ENCODE results near the gene RBBP8NL. TPM values are rescaled to one million over a fixed set of nuclear protein-coding genes. Genes with fewer than 3 reads are reported as not detected.

The RBBP8NL gene
- total RNA-seq, 1 experiment from 2014 or later: not detected

GRCh38 chr20:62393830-62394229, 33.5 kb downstream of the RBBP8NL start:
- Histone ChIP-seq H3K4me1 (no peaks in the 10 kb centered on the region), H3K27me3 (no peaks in the 10 kb centered on the region), H3K4me3 (no peak overlapping the region), H3K27ac (no peak overlapping the region), H3K9me3 (replicated peaks) (no peaks in the 10 kb centered on the region), H3K36me3 (peaks cover 15% of the 10 kb centered on the region)
- DNase-seq: no peak

DNA sequence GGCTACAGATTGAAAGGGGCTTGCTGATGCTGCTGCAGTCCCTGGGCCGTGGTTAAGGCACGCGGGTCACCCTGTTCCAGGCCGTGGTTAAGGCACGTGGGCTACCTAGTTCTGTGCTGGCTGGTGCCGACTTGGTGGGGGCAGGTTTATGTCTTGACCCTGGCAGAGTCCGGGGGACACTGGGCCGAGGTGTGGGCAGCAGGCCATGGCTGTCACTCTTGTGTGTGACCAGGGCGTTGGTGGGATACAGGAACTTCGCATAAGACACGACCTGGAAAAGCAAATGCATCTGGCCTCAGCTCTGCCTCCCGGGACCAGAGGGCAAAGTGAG, 34.0 kb downstream of the RBBP8NL start:
- Histone ChIP-seq H3K4me3 (no peak overlapping the region), H3K9me3 (replicated peaks) (no peaks in the 10 kb centered on the region), H3K27me3 (no peaks in the 10 kb centered on the region), H3K36me3 (peaks cover 20% of the 10 kb centered on the region), H3K27ac (no peak overlapping the region), H3K4me1 (no peaks in the 10 kb centered on the region)
- DNase-seq: no peak

DNA sequence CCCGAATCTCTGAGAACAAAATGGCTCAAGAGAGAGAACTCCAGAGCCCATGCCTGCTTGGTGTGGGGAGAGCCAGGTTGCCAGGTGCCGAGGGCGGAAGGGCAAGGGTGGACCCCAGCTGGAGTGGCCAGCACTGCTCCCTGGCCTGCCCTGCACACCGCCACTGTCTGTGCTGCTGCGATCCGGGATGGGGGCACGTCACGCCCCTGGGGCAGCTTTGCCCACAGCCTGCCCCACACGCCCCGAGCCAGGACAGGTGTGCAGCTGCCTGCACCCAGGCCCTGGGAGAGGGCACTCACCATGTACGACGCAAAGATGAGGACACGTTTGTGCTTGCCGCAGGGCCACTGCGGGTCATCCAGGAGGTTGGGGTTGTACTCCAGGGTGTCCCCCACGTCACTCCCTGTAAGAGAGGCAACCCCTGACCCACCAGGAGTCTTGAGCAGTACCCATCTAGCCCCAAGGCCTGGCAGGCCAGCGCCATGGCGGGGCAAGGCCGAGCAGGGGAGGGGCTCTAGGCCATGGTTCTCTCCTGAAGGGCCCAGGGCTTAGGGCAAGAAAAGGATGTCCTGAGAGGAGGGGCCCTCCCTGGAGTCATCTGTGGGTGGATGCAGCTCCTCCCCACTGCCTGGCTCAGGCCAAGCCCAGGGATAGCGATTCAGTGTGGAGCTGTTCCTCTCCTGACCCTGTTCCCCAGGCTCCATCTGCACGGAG, 34.6 kb downstream of the RBBP8NL start:
- peaks cover 25% of the 10 kb centered on the region for H3K36me3 ChIP-seq
- no peak for DNase-seq

GRCh38 chr20:62392077-62392418, 35.3 kb downstream of the RBBP8NL start:
- peaks cover 30% of the 10 kb centered on the region for H3K36me3 ChIP-seq
- no peak overlapping the region for H3K27ac ChIP-seq
- H3K9me3 ChIP-seq (replicated peaks): no peaks in the 10 kb centered on the region
- H3K4me3 ChIP-seq: no peak overlapping the region
- 0 out of 2 replicates have a peak, but pooled peaks cover 2% of the 10 kb centered on the region for H3K4me1 ChIP-seq
- DNase-seq: no peak
- H3K27me3 ChIP-seq: no peaks in the 10 kb centered on the region

More for the DNA sequence above, 34.6 kb downstream of the RBBP8NL start:
- Histone ChIP-seq H3K9me3 (replicated peaks) (no peaks in the 10 kb centered on the region), H3K27ac (no peak overlapping the region), H3K4me3 (no peak overlapping the region), H3K4me1 (0 out of 2 replicates have a peak, but pooled peaks cover 2% of the 10 kb centered on the region), H3K27me3 (no peaks in the 10 kb centered on the region)

GRCh38 chr20:62391165-62392076, 35.9 kb downstream of the RBBP8NL start:
- Histone ChIP-seq H3K4me3 (no peak overlapping the region), H3K27me3 (no peaks in the 10 kb centered on the region), H3K9me3 (replicated peaks) (no peaks in the 10 kb centered on the region), H3K27ac (no peak overlapping the region), H3K4me1 (0 out of 2 replicates have a peak, but pooled peaks cover 2% of the 10 kb centered on the region), H3K36me3 (peaks cover 30% of the 10 kb centered on the region)
- no peak for DNase-seq

DNA sequence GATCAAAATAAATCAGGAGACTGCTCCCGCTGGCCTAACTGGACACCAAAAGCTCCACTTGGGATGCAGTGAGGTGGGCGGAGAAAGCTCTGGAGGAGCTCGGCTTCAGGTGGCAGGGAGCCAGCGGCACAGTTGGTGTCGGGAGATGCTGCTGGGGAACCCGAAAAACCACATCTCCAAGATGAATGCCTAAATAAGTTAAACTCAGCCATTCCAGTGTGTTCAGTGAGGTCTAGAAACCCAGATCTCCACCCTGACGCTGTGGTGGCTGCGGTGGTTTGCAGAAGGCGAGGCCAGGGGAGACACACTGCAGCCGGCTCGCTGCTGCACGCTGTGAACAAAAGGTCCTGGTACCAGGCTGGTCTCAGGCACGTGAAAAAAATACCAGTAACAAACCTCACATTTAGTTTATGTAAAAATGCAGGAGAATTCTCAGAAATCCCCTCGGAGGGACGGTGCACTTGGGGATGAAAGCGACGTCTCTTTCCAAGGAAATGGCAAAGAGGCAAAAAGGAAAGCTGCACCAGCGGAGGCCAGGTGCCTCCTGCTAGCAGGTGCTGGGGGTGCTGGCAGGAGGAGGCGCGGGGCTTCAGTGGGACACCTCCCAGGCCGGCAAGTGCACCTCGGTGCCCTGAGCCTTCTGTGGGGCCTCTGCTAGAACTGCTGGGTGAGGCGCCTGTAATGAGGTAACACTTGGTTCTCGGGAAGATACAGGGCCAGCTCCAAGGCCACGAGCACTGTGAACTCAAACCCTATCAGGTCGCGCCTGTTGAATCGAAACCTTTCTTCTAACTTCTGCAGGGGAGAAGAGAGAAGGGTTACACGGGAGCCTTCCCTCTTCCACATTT, 36.8 kb downstream of the RBBP8NL start:
- H3K36me3 ChIP-seq: peaks cover 31% of the 10 kb centered on the region
- no peak overlapping the region for H3K27ac ChIP-seq
- H3K4me3 ChIP-seq: no peak overlapping the region
- H3K4me1 ChIP-seq: 0 out of 2 replicates have a peak, but pooled peaks cover 5% of the 10 kb centered on the region
- no peaks in the 10 kb centered on the region for H3K9me3 ChIP-seq (replicated peaks)
- DNase-seq: no peak
- no peaks in the 10 kb centered on the region for H3K27me3 ChIP-seq

- Histone ChIP-seq H3K9me3 (replicated peaks) (no peaks in the 10 kb centered on the region), H3K27me3 (no peaks in the 10 kb centered on the region), H3K4me3 (no peak overlapping the region), H3K27ac (no peak overlapping the region), H3K4me1 (0 out of 2 replicates have a peak, but pooled peaks cover 5% of the 10 kb centered on the region), H3K36me3 (peaks cover 33% of the 10 kb centered on the region)
- no peak for DNase-seq
Observed at GRCh38 chr20:62389601-62390087, 37.7 kb downstream of the RBBP8NL start.

DNA sequence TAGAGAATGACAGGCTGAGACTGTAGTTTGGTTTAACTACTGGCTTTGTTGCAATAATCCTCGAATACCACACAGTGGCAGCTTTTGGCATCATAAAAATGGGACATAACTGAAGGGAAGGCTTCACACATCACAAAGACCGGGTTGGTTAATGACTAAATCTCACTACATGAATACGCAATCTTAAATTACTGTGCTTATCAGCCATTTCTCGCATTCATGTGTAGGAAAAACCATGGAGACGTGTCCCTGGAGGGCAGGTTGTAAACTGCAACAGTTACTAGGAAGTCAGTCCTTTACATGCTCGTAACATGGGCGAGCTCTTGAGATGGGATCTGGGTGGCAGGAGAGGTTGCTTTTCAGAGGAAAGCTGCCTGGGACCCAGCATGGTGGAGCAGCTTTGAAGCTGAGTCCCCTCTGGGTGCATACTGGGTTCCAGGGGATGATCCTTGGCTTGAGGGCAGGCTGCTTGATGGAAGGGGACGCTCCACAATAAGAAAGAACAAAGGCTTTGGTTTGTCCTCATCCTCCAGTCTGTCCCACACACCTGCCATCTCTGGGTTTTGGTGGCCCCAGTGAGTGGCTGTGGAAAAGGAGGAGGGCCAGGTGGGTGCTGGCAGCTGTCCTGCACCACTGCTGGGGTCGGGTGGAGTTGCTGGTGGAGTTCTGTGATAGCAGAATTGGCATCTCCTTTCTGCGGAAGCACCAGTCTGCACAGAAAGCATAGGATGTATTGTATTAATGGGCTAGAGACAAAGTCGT, 38.3 kb downstream of the RBBP8NL start:
- Histone ChIP-seq H3K27me3 (no peaks in the 10 kb centered on the region), H3K4me1 (0 out of 2 replicates have a peak, but pooled peaks cover 5% of the 10 kb centered on the region), H3K9me3 (replicated peaks) (no peaks in the 10 kb centered on the region), H3K4me3 (no peak overlapping the region), H3K27ac (no peak overlapping the region), H3K36me3 (peaks cover 33% of the 10 kb centered on the region)
- DNase-seq: no peak

DNA sequence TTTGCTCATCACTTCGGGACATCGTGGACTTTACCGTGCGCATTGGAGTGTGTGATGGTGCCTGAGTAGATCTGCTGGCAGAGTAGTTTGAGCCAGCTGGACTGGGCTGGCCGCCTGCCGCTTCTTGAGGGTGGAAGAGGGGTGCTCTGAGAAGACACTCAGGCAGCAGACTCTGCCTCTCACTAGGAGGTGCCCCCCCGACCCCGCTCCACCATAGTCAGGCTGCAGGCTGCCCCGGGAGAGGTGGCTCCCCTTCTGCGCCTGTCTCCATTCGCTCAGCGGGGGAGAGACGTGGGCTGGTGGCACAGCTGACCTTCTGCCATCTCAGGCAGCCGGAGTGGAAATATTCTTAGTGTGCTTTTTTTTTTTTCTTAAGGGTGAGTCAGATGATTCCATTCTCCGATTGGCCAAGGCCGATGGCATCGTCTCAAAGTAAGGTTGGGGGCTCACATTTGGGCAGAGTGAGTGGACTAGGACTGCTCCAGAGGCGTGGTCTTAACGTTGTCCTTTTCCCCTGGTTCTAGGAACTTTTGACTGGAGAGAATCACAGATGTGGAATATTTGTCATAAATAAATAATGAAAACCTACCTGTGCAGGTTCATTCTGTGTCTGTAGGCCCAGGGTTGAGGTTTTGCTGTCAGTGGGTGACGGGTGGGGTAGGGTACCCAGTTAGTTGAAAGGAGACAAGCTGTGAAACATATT, 39.3 kb downstream of the RBBP8NL start:
- Histone ChIP-seq H3K27ac (no peak overlapping the region; the same call in 1 of the 2 replicates), H3K9me3 (replicated peaks) (no peaks in the 10 kb centered on the region), H3K36me3 (peaks cover 30% of the 10 kb centered on the region), H3K4me3 (peak overlapping the region; percentile 89), H3K27me3 (no peaks in the 10 kb centered on the region), H3K4me1 (0 out of 2 replicates have a peak, but pooled peaks cover 5% of the 10 kb centered on the region)
- no peak for DNase-seq

DNA sequence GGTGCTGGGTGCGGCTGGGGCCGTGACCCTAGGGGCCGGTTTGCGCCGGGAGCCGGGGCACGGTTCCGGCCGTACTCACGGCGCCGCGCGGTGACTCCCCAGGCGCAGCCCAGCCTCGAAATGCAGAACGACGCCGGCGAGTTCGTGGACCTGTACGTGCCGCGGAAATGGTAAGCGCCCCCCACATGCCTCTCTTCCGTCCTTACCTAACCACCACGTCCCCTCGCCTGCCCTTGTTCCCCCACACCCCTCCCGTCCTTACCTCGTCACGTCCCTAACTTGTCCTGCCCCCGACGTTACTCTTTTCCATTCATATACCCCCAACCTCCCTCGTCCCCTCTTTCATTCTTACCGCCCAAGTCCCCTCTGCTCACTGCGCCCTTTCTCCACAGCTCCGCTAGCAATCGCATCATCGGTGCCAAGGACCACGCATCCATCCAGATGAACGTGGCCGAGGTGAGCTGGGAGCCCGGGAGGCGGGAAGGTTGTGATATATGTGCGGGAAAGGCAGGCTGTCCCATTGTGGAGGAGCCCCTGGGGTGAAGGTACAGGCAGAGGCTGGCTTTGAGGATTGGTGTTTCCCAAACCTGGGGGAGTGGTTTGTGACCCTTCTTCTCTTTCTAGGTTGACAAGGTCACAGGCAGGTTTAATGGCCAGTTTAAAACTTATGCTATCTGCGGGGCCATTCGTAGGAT, 40.0 kb downstream of the RBBP8NL start:
- H3K27ac ChIP-seq: peak overlapping the region; percentile 70
- DNase-seq: no peak

DNA sequence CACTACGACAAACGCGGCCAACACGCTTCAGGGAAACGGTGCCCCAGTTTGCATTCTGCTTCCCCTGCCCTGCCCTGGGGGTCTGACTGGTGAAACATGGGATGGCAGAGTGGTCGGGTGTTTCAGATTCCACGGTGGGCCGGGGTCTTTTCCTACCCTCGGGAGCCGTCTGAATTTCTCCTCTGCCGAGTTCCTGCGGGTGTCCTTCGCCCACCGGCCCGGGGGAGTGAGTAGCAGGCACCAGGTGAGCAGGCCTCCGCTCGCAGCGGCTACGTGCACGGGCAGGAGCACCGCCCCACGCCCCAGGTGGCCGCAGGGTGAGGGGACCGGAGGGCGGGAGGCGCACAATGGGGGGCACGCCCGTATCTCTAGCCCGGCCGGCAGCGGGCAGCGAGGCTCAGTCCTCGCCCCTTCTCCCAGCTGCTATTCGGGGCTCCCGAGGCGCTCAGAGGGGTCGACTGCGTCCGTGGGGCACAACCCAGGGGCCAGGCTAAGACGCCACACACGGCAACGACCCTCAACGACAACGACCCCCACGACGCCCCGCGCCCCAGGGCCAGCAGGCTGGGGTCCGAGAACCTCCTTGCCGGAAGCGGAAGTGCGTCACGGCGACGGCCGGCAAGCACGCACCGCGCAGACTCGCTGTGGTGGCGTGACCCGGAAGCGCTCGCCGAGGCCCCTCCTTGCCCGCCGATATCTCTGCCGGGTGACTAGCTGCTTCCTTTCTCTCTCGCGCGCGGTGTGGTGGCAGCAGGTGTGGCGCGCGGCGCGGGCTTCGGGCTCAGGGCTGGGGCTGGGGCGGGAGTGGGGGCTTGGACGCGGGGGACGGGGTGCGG, 40.7 kb downstream of the RBBP8NL start, which contains the start of gene RPS21:
TSS of gene RPS21 (plus strand) at position 721 of the 836 bp plus-strand sequence. CDS start 236 bp downstream, outside the sequence.
- Histone ChIP-seq H3K27me3 (no peaks in the 10 kb centered on the region), H3K36me3 (peaks cover 33% of the 10 kb centered on the region), H3K9me3 (replicated peaks) (no peaks in the 10 kb centered on the region), H3K4me1 (peaks cover 5% of the 10 kb centered on the region; the same call in 1 of the 2 replicates), H3K27ac (peak within 1 kb of the TSS; percentile 70), H3K4me3 (peak within 1 kb of the TSS; percentile 89)
- DNase-seq: peak; percentile 99

More for the DNA sequence above, 40.0 kb downstream of the RBBP8NL start:
- H3K36me3 ChIP-seq: peaks cover 30% of the 10 kb centered on the region
- no peaks in the 10 kb centered on the region for H3K9me3 ChIP-seq (replicated peaks)
- peak overlapping the region; percentile 89 for H3K4me3 ChIP-seq
- H3K4me1 ChIP-seq: 0 out of 2 replicates have a peak, but pooled peaks cover 5% of the 10 kb centered on the region
- H3K27me3 ChIP-seq: no peaks in the 10 kb centered on the region

All from SJCRH30 (cell line).